Panc1 (cell line): Measurements from ENCODE around the gene SLC10A7. TPM values are rescaled to one million over a fixed set of nuclear protein-coding genes. Genes with fewer than 3 reads are reported as not detected.

ENCODE experiments used
- ATAC-seq: fragments of 200-7000 bp; cut with Tn5 transposase; 2 replicates; pipeline ENCODE4 v1.9.1; 2020; ENCODE audit warnings: mild to moderate bottlenecking, moderate library complexity
- BruUV-seq: library from RNA; stranded (reverse); fragments of 400-500 nt; replicated peaks from 2 replicates; lab custom pipeline; 2021; lab: Mats Ljungman, UMichigan
- CTCF ChIA-PET: fragments of 300-600 bp; sonication (Branson Sonifier 250); formaldehyde crosslinking; loops from one replicate; lab custom pipeline; 2022; ENCODE audit warnings: antibody characterized with exemption; lab: Charles Lee
- POLR2A ChIA-PET: fragments of 300-600 bp; sonication (Branson Sonifier 250); formaldehyde crosslinking; loops from one replicate; lab custom pipeline; 2022; ENCODE audit warnings: antibody characterized with exemption; lab: Charles Lee
- DNase-seq: peaks from one replicate; pipeline ENCODE4 v3.0.0-alpha.2; 2010; ENCODE audit warnings: low read depth, low spot score
- H3K27ac ChIP-seq: 2 replicates; pipeline ENCODE4 v1.5.1; 2011; ENCODE audit warnings: mild to moderate bottlenecking, low read length, inconsistent platforms
- H3K27me3 ChIP-seq: fragments of 200-500 bp; sonication (Bioruptor generic); 2 replicates; pipeline ENCODE4 v1.6.0; 2014; ENCODE audit warnings: low read length, inconsistent platforms; ENCODE audit not compliant: control insufficient read depth, insufficient read depth
- H3K36me3 ChIP-seq: fragments of 200-500 bp; sonication (Bioruptor generic); 2 replicates; pipeline ENCODE4 v1.5.1; 2014; ENCODE audit warnings: inconsistent platforms, mild to moderate bottlenecking, low read length, moderate library complexity; ENCODE audit not compliant: control insufficient read depth, insufficient read depth
- H3K4me1 ChIP-seq: 2 replicates; pipeline ENCODE4 v1.5.1; 2011; ENCODE audit warnings: inconsistent platforms, mild to moderate bottlenecking, low read length, moderate library complexity; ENCODE audit not compliant: control insufficient read depth, insufficient read depth
- H3K4me3 ChIP-seq, 2 experiments: 2 replicates each; pipeline ENCODE4 v1.5.1; 2011 to 2012; ENCODE audit warnings: low read depth in 2 of 2, low read length in 2 of 2, mild to moderate bottlenecking in 2 of 2, inconsistent platforms in 1 of 2, moderate library complexity in 1 of 2
- H3K9me3 ChIP-seq: fragments of 200-500 bp; sonication (Bioruptor generic); 2 replicates; pipeline ENCODE4 v1.5.1; 2014; ENCODE audit warnings: low read depth, mild to moderate bottlenecking, inconsistent platforms, low read length, moderate library complexity; ENCODE audit not compliant: control insufficient read depth, insufficient read depth
- POLR2AphosphoS5 ChIP-seq: IDR thresholded peaks from 2 replicates; pipeline ENCODE4 v1.6.1; 2012; ENCODE audit warnings: mild to moderate bottlenecking, low read depth, low read length, moderate library complexity
- SIN3A ChIP-seq: IDR thresholded peaks from 2 replicates; pipeline ENCODE4 v1.6.1; 2012; ENCODE audit warnings: low read depth, mild to moderate bottlenecking, low read length, moderate library complexity, borderline replicate concordance; ENCODE audit not compliant: insufficient read depth
- TCF7L2 ChIP-seq: IDR thresholded peaks from 2 replicates; pipeline ENCODE4 v1.6.1; 2011; ENCODE audit warnings: mild to moderate bottlenecking, low read depth, low read length, inconsistent platforms
- in situ Hi-C: cut with HindIII; loops from 2 replicates; pipeline ENCODE4 v1.10.0; 2016; ENCODE audit warnings: low sequenced_read_pairs, low pct_unique_long_range_greater_than_20kb
- intact Hi-C: fragments of 100-400 bp; cut with micrococcal nuclease; formaldehyde crosslinking; loops from one replicate; pipeline ENCODE4 v1.10.0; 2022; ENCODE audit not compliant: unreplicated experiment
- total RNA-seq: library from RNA; stranded (reverse); gene quantifications from one replicate; pipeline ENCODE4 v1.2.1, GENCODE V29; 2021; ENCODE audit not compliant: unreplicated experiment
- TF ChIP-seq, protein P1 (sequence below), 2 experiments: IDR thresholded peaks; 2 replicates each; pipeline ENCODE4 v1.6.1; 2011 to 2012; ENCODE audit warnings: low read depth in 2 of 2, control low read depth in 1 of 2, low read length in 1 of 2, mild to moderate bottlenecking in 1 of 2, moderate library complexity in 1 of 2; ENCODE audit not compliant: insufficient read depth in 1 of 2
- TF ChIP-seq, protein P2 (sequence below): fragments of 450-650 bp; IDR thresholded peaks from 2 replicates; pipeline ENCODE4 v1.5.1; 2017; ENCODE audit warnings: mild to moderate bottlenecking

Gene SLC10A7
- total RNA-seq, 1 experiment from 2014 or later = 1.5 TPM

DNA sequence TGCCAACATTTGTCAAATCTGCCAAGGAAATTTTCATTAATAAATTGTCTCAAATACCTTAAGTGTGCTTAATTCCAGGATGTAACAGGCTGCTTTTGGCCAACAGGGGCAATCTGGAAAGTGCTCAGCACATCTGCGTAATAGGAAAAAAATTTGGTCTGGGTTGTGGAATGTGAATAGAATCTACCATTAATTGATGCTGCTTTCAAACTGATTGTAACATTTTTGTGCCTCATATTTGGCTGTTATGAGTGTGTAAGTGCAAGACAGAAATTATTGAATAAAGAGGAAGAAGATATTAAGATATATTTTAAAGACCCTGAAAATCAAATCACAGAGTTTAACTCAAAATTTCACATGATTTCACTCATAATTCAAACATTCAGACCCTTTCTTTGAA lies 266.3 kb downstream of the SLC10A7 start:
- ATAC-seq = no peak
- in situ Hi-C loops = no loop called here
- CTCF ChIA-PET = no interaction called here

DNA sequence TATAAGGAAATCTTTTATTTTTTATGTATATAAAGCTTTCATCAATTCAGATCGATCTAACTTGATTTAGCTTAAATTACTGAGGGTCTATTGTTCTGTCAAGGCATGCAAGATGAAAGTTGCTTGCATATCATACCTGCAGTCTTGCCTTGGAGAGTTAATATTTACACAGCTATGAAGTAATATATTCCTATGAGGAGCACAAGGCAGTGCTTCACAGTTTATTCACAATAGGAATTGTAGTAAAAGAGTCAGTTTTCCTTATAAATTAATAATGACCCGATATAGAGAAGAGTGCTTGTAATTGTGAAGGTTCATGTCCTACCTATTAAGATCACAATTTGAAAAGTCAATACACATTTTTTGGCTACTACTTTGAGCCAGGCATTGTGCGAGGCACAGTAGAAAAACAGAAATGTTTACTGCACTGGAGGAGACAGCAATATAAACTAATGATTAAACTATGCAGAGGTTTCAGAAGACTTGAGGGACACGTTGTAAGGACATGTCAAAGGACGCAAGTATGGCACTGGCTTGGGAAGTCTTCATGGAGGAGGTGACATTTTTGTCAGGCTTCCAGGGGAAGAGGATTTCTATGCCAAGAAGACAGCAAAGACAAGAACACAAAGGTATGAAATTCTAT lies 268.6 kb downstream of the SLC10A7 start:
- BruUV-seq = no TSS peak
- ChIA-PET CTCF (no interaction called here), POLR2A (no interaction called here)
- H3K9me3 ChIP-seq = no peaks in the 10 kb centered on the region
- H3K27ac ChIP-seq = no peak overlapping the region
- in situ Hi-C loops = no loop called here
- H3K27me3 ChIP-seq = no peaks in the 10 kb centered on the region
- no peak for ATAC-seq
- TF ChIP-seq POLR2AphosphoS5 = no peak
- no peak for TF ChIP-seq TCF7L2
- TF ChIP-seq, protein P1, sequence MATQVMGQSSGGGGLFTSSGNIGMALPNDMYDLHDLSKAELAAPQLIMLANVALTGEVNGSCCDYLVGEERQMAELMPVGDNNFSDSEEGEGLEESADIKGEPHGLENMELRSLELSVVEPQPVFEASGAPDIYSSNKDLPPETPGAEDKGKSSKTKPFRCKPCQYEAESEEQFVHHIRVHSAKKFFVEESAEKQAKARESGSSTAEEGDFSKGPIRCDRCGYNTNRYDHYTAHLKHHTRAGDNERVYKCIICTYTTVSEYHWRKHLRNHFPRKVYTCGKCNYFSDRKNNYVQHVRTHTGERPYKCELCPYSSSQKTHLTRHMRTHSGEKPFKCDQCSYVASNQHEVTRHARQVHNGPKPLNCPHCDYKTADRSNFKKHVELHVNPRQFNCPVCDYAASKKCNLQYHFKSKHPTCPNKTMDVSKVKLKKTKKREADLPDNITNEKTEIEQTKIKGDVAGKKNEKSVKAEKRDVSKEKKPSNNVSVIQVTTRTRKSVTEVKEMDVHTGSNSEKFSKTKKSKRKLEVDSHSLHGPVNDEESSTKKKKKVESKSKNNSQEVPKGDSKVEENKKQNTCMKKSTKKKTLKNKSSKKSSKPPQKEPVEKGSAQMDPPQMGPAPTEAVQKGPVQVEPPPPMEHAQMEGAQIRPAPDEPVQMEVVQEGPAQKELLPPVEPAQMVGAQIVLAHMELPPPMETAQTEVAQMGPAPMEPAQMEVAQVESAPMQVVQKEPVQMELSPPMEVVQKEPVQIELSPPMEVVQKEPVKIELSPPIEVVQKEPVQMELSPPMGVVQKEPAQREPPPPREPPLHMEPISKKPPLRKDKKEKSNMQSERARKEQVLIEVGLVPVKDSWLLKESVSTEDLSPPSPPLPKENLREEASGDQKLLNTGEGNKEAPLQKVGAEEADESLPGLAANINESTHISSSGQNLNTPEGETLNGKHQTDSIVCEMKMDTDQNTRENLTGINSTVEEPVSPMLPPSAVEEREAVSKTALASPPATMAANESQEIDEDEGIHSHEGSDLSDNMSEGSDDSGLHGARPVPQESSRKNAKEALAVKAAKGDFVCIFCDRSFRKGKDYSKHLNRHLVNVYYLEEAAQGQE (IDR thresholded peaks at IDR 0.05; ENCODE audit: insufficient read depth in 1 of 2, low read depth in 2 of 2, low read length in 1 of 2) = no peak
- TF ChIP-seq, protein P2, sequence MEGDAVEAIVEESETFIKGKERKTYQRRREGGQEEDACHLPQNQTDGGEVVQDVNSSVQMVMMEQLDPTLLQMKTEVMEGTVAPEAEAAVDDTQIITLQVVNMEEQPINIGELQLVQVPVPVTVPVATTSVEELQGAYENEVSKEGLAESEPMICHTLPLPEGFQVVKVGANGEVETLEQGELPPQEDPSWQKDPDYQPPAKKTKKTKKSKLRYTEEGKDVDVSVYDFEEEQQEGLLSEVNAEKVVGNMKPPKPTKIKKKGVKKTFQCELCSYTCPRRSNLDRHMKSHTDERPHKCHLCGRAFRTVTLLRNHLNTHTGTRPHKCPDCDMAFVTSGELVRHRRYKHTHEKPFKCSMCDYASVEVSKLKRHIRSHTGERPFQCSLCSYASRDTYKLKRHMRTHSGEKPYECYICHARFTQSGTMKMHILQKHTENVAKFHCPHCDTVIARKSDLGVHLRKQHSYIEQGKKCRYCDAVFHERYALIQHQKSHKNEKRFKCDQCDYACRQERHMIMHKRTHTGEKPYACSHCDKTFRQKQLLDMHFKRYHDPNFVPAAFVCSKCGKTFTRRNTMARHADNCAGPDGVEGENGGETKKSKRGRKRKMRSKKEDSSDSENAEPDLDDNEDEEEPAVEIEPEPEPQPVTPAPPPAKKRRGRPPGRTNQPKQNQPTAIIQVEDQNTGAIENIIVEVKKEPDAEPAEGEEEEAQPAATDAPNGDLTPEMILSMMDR = no peak
- TF ChIP-seq SIN3A = no peak
- no peak for DNase-seq
- intact Hi-C loops = no loop called here
- no peaks in the 10 kb centered on the region for H3K36me3 ChIP-seq
- no peaks in the 10 kb centered on the region for H3K4me1 ChIP-seq
- H3K4me3 ChIP-seq = no peak overlapping the region

More for the DNA sequence above, 266.3 kb downstream of the SLC10A7 start:
- intact Hi-C loops = no loop called here
- Histone ChIP-seq H3K36me3 (no peaks in the 10 kb centered on the region), H3K9me3 (no peaks in the 10 kb centered on the region), H3K4me1 (no peaks in the 10 kb centered on the region), H3K4me3 (no peak overlapping the region), H3K27me3 (no peaks in the 10 kb centered on the region), H3K27ac (no peak overlapping the region)
- DNase-seq = no peak
- no TSS peak for BruUV-seq
- POLR2A ChIA-PET = no interaction called here
- TF ChIP-seq POLR2AphosphoS5 (no peak), TCF7L2 (no peak), SIN3A (no peak)
- TF ChIP-seq, protein P1 (IDR thresholded peaks at IDR 0.05; ENCODE audit: insufficient read depth in 1 of 2, low read depth in 2 of 2, low read length in 1 of 2) = no peak
- TF ChIP-seq, protein P2 = no peak
